SKM-1 (cell line): Measurements from ENCODE around the gene RNF144A.
"Not testable (repeated sequence)": the region's sequence is repeated elsewhere in the genome, so short reads cannot be mapped to it uniquely, and the experiment has no call there.

Source experiments
- DNase-seq: peaks from one replicate; lab custom pipeline; 2025; ENCODE audit not compliant: unreplicated experiment; lab: John Stamatoyannopoulos, UW

Gene RNF144A

DNA sequence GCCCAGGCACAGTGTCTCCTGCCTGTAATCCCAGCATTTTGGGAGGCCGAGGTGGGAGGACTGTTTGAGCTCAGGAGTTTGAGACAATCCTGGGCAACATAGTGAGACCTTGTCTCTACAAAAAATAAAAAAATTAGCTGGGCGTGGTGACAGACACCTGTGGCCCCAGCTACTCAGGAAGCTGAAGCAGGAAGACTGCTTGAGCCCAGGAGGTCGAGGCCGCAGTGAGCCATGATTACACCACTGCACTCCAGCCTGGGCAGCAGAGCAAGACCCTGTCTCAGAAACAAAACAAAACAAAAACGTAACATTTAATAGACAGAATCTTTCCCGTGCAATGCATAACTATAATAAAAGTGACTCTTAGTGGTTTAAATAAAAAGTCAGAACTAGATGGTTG is 84.2 kb downstream of the RNF144A start:
- not testable (repeated sequence) for DNase-seq

DNA sequence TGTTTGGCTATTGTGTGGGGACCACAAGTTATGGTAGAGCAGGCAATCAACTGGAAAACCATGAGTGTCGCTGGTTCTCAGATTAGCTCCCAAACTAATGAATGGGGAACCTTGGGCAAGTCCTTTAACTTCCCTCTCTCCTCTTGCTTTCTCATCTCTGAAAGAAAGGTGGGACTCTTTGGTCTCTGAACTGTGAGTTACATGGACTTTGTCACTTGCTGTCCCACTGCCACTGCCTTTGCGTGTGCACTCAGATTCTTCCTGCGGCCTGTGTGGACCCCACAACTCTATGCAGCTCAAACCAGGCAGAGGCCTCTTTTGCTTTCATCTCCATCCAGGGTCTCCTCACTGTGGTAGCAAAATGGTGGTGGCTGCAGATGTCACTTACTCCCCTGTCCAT is 86.7 kb downstream of the RNF144A start:
- no peak for DNase-seq

DNA sequence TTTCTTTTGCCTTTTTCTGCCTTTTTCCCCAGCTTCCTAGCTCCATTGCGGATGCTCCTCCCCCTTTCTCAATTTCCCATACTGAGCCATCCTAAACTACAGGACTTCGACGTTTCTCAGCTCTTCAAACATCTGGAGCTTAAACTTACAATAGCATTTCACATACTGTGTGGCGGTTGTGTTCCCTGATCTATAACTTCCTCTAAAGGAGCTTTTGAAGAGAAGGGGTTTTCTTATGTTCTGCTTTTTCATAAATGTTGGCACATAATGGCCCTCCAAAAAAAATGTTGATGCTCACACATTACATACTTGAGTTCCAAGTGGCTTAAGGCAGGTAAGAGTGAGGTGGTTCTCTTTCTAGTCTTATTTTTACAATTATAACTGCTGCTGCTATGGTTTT is 87.4 kb downstream of the RNF144A start:
- DNase-seq, result peak; percentile 76

DNA sequence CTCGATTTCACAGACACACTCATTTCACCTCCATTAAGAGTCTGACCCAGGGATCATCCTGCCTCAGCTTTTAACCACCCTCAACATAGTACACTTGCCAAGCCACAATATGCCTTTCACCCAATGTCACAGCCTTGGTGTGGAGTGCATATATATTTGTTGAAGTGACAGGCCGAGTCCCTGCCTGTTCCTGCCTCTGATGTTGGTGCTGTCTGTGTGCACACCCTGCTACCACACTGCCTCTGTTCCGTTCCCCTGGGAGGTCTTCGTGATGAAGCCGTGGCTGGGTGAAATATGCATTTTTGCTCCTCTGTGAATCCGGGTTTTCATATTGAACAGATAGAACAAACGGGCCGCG is 90.3 kb downstream of the RNF144A start:
- DNase-seq, result no peak

DNA sequence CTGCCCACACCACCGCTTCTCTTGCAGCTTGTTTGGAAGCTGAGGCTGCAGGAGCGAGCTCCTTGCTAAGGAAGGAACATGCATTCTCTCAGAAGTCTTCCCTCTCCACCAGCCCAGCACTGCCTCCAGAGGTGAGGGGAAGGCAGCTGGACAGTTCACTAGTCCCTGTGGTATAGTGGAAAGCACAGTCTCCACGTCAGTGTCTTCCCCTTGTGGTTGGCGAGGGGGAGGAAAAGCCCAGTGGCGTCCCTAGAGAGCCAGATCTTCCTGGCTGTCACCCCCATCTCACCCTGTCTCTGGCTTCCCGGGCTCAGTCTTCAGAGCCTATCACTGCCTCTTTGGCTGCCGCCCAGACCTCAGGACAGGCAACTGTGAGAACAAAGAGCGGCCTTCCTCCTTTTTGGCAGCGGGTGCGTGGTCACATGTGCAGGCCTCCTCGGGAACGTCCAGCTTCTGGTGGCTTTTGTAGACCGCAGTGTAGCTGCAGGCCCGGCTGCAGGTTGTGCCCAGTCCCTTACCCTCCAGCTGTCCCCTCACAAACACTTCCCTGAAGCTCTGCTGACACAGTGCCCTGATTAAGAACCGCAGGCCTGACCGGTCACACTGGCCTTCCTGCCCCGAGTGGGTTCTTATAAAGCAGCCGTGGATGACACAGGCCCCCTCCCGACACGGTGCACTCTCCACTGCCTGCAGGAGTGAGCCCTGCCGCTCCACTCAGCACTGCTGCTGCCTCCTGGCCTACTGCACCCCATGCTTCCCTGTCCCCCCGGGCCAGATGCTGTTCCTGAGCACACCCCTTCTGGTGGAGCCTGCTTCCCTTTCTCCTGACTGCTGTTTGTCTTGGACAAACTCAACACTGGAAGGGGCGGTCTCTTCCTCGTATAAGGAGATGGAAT is 90.9 kb downstream of the RNF144A start:
- DNase-seq, result peak; percentile 81

DNA sequence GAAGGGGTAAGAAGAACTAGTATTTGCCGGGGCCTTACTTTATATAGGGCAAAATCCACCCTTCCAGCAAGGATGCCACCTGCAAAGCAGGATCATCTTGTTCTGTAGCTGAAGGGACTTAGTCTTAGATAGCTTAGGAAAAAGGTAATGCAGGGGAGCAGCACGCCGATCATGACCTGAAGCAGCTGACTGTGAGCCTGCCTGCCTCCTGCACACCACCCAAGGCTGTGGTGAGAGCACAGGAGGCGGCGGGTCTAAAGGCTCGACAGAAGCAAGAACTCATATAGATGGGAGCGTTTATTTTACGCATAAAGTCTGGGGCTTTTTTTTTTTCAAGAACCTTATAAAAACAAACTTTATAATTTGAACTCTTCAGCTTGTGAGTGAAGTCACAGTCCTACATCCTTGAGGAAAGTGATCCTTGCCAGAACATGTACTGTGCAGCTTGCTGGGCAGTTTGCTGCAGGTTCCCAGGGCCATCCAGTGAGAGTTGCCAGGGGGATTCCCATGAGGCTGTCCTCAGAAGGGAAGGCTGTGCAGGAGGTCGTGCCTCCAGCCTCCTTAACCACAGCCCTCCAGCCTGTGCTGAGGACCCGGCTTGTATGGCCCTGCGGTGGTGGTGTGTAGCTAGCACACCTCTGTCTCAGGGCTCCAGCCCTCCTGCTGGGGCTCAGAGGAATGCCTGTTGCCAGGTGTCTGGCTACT is 92.1 kb downstream of the RNF144A start:
- no peak for DNase-seq

DNA sequence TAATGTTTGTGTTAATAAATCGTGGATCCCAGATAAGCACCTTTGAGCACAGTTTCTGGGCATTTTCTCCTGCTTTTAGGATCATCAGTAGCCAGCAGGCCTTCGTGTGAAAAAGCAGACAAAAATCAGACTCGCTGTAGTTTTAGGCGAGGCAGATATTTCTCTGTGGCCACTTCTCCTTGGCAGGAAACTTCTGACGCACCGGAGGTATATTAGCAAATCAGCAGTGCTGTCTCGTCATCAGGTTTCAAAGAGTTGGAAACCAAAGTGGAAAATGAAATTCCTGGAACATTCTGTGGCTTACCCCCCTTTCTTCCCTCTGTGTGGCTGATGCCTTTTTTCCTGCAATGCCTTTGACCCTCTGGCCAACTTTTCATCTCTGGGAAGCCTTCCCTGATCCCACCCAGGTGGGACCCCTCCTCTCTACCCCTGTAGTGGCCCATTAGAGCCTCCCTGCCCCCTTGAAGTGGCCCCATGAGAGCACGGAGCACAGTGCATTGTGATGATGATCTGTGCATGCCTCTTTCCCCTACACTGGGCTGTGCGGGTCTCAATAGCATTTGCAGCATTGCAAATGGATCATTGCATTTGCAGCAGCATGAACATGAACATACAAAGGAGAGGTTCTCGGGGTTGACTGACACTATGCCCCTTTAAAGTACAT is 93.3 kb downstream of the RNF144A start:
- DNase-seq, result no peak

DNA sequence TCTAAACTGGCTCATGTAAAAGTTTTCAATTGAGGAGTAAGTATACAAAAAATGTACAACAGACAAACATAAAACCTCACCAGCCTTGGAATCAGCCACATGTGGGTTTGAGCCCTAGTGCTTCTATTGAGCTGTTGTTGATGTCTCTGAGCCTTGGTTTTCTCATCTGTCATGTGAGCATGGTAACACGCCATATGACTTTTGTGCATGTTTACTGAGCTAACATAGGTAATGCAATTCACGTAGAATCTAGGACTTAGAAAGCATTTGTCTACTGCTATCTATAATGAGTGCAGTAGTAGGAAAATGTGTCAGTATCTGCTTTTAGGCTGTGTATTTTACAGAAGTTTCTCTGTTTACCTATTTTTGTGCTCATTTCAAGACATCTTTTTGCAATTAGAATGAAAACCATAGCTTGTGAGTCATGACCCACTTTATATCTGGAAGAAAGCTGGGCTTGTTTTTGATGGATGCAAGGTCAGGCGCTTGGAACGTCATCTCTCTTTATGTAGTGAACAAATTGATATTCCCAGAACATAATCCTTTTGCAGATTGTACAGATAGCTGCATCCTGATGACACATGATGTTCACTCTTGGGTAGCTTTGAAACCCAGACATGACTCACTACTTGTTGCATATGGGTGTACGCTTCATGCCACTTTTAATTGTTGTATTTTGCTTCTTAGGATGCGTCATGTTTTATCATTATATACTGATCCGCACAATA is 94.3 kb downstream of the RNF144A start:
- DNase-seq, result no peak

DNA sequence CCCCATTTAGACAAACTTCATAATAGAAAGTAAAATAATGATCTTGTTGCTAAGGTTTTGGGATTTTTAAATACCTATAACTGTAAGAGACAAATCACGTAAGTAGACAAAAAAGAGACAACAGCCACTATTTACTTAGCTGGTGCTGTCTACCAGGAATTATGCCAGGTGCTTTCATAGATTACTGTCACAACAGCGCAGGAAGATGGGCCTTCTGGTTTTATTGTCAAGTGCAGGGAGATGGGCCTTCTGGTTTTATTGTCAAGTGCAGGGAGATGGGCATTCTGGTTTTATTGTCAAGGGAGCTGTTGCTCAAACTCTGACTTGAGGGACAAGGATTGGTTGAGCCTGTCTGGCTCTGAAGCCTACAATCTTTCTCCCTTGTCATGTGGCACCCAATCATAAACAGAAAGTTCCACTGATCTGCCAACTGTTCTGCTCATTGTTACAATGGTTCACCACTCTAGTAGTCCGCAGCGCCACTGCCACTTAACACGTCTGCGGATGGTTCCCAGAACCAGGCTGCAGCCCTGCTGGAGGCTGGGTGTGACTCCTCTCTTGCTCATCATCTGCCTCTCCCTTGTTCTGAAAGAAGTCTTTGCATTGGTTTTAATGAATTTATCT is 95.0 kb downstream of the RNF144A start:
- DNase-seq, result no peak

DNA sequence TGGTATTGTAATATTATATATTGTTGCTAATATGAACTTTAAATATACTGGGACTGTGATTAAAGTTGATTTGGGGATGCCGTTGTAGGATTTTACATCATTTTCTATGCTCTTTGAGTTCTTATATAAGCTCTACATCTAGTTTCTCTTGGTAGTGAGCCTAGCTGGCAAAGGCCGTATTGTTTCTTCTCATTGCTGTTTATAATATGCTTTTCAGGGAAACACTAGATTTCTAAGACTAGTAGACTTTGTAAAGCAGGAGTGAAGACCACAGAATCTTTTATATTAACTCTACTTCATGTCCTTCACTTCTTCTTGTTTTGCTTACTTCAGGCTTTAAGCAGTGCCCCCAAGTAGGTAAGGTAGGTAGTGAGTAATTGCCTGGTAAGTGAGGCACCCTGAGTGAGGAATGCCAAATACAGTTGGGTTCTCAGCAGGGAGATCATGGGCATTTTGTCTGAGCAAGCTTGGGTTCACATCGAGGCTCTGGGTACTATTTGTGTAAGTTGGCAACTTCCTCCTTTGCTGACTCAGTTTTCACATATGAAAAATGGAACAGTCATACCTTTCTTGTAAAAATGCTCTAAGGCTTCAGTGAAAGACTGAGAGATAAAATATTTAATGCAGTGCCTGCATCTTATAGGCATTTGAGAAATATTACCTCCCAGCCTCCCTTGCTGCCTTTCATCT is 96.4 kb downstream of the RNF144A start:
- DNase-seq, result no peak

DNA sequence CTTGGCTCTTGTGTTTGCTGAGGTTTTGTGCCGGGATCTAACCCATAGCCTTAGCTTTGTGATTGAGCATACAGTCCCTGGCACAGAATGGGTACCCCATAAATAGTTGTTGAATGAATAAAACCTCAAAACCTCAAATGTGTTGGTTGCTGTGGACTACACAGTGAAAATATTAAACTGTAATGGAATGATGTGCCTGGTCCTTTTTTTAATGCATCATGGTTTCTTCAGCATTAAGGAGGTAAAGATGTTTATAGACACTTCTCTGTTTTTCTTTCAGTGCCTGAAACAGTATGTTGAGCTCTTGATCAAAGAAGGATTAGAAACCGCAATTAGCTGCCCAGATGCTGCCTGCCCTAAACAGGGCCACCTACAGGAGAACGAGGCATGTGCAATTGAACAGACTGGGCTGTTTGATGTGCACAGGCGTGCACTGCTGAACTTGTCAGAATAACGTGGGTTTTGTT is 97.0 kb downstream of the RNF144A start:
- peak; percentile 16 for DNase-seq

DNA sequence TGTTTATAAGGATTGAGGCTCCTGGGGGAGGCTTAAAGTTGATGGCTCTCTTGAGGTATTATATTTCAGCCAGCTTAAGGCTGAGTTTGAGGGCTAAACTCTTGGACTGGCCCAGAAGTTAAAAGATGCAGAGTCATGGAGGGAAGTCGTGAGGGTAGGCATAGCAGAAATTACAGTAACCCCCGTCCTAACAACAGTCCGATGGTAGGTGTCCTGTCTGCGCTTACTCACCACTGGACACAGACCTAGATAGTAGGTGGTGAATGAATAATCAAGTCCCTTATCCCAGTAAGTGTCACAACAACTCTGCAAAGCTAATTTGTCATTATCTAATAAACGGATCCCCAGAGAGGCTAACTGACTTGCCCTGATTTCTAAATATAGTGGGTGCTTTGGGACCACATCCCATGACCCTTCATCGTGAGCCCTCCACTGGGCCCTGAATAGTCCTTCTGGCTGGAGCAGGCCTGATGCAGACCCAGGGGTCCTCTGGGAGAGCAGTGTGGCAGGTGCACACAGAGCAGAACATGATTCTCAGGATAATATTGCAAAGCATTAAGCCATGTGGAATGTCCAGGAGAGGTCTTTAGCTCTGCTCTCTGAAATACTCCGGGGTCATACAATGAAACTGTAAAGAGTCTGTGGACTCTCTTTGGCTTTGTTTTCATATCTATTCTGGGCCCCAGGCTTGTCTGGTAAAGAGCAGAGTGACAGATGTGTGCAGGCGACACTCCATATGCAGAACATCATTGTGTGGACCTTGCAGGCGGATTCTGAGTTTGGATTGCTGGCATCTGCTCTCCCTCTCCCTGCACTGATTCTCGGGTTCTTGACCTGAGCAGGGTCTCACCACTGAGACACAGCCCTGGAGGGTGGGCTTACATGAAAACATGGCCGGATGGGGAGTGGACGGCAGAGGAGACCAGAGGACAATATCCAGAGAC is 98.1 kb downstream of the RNF144A start:
- DNase-seq, result no peak

DNA sequence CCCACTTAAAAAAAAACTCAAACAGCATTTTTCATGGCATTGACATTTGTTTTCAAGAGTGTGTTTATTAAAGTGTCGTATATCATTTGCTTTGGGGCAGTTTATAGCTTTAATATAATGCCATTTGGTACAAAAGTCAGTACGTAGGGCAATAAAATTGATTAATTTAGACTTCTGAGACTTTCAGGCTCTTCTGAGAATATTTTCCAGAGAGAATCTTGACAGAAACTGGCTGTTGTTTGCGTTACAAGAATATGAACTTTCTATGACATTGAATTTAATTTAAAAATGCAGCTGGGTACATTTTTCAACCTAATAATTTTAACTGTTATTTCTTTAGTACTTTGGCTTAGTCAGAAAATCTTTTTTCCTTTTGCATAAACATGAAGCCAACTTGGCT is 98.9 kb downstream of the RNF144A start:
- no peak for DNase-seq

DNA sequence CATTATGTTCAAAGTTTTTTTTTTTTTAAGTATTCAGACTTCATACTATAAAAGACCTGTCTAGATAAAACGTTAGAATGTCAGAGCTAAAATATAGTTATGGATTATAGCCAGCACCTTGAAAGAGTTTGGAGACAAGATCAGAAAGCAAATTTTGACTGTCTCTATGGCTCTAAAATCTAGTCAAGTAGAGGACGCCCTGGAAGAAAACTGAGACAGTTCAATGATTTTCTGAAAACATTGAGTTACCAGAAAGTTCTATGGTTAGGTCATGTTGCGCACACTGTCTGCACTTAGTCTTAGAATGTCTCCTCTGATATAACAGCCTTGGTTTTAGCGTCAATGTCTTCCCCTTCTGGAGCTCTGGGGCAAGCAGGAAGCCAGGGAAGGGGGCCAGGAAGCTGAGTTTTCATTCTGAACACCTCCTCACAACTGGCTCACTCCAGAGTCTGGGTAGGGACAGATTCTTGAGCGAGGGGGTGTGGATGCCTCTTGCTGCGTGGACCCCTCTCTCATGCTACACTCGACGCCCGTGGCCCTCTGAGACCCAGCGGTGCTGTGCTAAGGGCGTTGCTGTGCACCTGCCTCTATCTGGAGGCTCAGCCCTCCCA is 99.5 kb downstream of the RNF144A start:
- no peak for DNase-seq

DNA sequence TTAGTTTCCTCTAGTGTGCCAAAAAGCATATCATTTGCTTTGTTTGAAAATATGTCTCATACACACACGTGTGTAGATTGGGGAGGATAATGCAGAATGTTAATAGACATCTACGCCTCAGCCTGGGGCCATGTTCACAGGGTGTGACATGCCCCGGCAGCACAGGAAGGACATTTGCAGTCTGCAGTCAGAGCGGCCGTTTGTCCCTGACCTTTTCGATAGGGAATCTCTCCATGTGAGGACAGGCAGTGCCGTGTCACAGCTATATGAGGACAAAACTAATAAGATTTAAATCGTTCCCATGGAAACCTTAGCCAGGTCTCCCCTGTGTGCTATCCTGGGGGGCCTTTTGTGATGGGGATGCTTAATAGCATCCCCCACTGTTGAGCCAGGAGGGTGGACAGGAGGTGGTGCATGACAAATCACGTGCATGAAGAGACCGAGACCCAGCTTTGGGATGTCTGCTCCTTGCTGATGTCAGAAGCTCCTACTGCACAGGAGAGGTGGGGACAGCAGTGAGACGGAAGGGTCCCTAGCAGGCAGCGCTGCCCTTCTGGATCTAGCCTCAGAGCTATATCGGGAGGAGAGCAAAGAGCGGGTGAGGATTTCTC is 100.6 kb downstream of the RNF144A start:
- no peak for DNase-seq

DNA sequence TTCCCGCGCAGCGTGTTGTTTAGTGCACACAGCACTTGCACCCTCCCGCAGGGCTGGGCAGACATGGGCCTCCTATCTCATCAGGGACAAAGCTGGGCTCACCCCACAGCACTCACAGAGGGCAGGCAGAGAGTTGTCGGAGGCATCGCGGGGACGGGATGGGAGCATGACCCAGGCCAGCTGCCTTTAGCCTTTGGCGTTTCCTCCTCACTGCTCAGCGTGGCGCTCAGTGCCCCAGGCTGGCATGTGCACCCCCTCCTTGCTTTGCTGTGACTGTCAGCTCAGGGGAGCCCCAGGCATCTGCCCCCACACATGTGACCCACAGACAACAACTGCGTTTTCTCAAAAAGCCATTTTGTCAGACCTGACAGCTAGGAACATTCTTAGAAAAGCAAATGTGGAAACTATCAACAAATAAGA is 101.1 kb downstream of the RNF144A start:
- no peak for DNase-seq

DNA sequence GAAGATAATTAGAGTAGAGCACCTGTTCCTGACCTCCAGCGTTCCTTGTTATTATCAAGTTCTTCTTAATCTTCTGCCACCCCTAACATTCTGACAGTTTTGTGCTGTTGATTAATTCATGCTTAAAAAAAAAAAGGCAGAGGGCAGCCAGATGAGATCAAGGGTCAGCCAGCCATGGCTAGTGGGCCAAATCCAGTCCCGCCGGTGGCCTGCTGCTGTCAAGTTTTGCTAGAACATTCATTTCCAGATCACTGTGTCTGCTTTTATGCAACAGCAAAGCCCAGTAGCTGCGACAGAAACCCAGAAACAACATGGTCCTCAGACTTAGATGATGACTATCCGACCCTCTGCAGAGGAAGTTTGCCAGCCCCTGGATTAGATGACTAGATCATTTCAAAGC is 101.6 kb downstream of the RNF144A start:
- DNase-seq, result no peak

DNA sequence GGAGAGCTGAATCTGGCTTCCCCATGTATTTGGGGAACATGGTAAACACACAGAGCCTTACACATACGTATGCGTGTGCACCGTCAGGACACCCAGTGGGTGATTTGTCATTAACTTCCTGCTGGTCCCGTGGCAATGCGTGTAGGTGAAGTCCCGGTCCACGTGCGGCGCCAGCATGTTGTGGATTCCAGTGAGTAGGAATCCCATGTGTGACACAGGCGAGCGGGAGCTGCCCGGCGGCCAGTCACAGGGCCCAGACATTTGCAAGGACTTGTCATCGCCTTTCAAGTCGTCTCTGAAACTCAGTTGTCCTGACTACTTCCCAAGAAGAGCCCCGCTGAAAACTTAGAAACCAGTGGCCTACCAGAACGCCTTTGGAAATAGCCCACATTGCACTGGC is 102.0 kb downstream of the RNF144A start:
- DNase-seq, result no peak
